ENCODE data around the gene ANOS1.
A peak's percentile ranks its signal among the peaks of the same experiment; 100 is the strongest.

ANOS1 gene

DNA sequence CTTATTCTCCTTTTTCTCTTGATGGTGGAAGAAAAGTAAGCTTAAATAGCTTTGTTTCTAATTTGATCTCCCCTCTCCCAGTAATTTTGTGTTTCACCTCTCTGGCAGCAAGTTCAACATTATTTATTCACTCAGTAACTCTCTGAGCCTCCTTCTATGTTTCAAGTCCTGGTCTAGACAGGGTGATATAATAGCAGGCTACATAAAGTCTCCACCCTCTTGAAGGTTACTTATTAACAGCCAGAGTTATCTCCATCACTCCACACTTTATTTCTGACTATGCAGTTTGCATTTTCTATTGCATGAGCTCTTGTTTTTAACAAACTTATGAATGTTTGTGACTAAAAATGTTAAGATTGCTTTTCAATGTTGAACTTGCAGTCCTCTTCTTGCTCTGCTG is 17.8 kb upstream of the ANOS1 start:
- DNase-seq (ENCODE audit: low read depth): no peak
- no peak overlapping the region for H3K4me3 ChIP-seq (ENCODE audit: low read depth, low read length)
- TF ChIP-seq, protein P1, sequence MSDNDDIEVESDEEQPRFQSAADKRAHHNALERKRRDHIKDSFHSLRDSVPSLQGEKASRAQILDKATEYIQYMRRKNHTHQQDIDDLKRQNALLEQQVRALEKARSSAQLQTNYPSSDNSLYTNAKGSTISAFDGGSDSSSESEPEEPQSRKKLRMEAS (IDR thresholded peaks at IDR 0.05; ENCODE audit: low read depth, low read length): no peak
- TF ChIP-seq MYC (IDR thresholded peaks at IDR 0.05; ENCODE audit: low read depth, low read length): no peak
- TF ChIP-seq, protein P2, sequence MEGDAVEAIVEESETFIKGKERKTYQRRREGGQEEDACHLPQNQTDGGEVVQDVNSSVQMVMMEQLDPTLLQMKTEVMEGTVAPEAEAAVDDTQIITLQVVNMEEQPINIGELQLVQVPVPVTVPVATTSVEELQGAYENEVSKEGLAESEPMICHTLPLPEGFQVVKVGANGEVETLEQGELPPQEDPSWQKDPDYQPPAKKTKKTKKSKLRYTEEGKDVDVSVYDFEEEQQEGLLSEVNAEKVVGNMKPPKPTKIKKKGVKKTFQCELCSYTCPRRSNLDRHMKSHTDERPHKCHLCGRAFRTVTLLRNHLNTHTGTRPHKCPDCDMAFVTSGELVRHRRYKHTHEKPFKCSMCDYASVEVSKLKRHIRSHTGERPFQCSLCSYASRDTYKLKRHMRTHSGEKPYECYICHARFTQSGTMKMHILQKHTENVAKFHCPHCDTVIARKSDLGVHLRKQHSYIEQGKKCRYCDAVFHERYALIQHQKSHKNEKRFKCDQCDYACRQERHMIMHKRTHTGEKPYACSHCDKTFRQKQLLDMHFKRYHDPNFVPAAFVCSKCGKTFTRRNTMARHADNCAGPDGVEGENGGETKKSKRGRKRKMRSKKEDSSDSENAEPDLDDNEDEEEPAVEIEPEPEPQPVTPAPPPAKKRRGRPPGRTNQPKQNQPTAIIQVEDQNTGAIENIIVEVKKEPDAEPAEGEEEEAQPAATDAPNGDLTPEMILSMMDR (IDR thresholded peaks at IDR 0.05; ENCODE audit: low read depth, low read length): no peak
- TF ChIP-seq POLR2A (IDR thresholded peaks at IDR 0.05; ENCODE audit: extremely low read depth, insufficient read length): no peak

DNA sequence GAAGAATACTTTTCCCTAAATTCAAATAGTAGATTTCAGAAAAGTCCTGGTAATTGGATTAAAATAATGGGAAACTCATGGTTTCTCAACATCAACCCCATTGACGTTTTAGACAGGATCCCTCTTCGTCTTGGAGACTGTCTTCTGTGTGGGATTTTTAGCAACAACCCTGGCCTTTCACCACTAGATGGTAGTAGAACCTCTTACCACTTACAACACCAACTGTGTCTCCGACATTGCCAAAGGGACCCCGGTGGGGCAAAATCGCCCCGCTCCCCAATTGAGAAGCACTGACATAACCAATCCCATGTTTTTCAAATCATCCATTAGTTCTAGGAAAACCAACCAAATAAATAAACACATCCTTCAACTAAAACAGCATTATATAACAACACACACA is 16.9 kb upstream of the ANOS1 start:
- H3K4me3 ChIP-seq (ENCODE audit: low read depth, low read length): no peak overlapping the region
- DNase-seq (ENCODE audit: low read depth): peak; percentile 39
- TF ChIP-seq, protein P2 (IDR thresholded peaks at IDR 0.05; ENCODE audit: low read depth, low read length): peak; percentile 55
- TF ChIP-seq, protein P1 (IDR thresholded peaks at IDR 0.05; ENCODE audit: low read depth, low read length): no peak

DNA sequence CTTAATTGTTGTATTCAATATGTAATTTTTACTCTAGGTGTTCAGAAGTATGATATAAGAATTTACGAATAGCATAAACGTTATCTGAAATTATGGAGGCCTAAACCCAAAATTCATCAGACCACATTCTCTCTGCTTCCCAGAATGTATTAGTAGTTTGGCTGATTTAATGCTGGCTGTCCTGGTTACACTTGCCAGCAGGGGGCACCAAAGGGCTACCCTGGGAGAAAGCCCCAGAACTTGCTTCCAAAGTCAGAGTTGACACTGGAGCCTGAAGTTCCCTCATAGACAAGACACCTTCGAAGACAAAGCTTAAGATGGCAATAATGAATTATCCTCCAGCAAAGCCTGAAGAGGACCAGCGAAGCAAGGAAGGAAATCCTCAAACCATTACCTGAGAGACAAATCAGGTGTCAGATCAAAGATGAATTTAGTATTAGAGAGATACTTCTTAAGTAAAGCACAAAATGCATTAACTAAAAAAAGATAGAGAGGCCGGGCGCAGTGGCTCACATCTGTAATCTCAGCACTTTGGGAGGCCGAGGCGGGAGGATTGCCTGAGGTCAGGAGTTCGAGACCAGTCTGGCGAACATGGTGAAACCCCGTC is 11.3 kb upstream of the ANOS1 start:
- peak; percentile 59 for DNase-seq (ENCODE audit: low read depth)
- H3K4me3 ChIP-seq (ENCODE audit: low read depth, low read length): no peak overlapping the region
- TF ChIP-seq MYC (IDR thresholded peaks at IDR 0.05; ENCODE audit: low read depth, low read length): no peak
- TF ChIP-seq, protein P2 (IDR thresholded peaks at IDR 0.05; ENCODE audit: low read depth, low read length): peak; percentile 61

DNA sequence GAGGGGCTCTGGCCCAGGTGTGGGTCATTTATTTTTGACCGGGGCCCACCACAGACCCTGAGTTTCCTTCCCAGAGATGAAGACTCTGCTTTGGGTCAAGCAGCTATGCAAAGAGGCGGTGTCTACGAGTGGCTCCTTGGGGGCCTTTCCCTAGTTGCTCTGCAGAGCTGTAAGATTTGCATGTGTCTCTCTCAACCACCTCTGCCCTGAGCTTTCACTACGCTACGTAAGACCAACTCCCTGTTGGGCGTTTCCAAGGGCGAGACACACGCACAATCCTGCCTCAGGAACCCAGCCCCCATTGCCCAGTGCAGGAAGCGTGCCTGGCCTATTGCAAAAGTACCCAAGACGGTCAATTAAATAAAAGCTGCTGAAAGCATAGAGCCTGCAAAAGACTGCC is 10.0 kb upstream of the ANOS1 start:
- TF ChIP-seq, protein P2 (IDR thresholded peaks at IDR 0.05; ENCODE audit: low read depth, low read length): no peak
- no peak for TF ChIP-seq POLR2A (IDR thresholded peaks at IDR 0.05; ENCODE audit: extremely low read depth, insufficient read length)
- TF ChIP-seq, protein P1 (IDR thresholded peaks at IDR 0.05; ENCODE audit: low read depth, low read length): no peak

DNA sequence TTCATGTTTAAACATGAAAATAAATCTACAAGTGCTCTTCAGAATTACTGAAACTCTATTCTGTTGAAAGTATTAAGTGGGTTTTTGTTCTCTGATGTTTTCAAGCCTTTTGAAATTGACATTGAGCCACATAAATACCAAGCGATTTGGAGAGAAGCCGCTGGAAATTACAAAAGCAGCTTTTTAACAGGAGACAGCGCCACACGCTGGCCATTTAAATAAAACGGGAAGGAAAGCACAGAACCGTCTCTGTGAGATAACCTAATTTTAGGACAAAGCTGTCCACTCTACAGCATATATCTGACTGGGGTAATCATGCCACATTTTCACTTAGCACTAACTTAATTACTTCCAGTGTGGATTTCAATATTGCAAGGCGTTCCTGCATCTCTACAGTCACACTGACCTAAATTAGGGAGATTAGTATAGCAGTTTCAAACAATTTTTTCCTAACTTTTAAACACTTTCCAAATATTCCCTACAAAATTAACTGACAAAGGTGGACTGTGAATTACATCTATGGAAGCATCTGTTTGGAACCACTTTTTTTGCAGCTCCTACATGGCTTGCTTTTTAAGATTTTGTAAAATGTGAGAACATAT is 6.8 kb upstream of the ANOS1 start:
- no peak overlapping the region for H3K4me3 ChIP-seq (ENCODE audit: low read depth, low read length)
- DNase-seq (ENCODE audit: low read depth): peak; percentile 55
- TF ChIP-seq, protein P2 (IDR thresholded peaks at IDR 0.05; ENCODE audit: low read depth, low read length): peak; percentile 33
- no peak for TF ChIP-seq POLR2A (IDR thresholded peaks at IDR 0.05; ENCODE audit: extremely low read depth, insufficient read length)

More for the DNA sequence above, 10.0 kb upstream of the ANOS1 start:
- peak; percentile 42 for DNase-seq (ENCODE audit: low read depth)
- no peak overlapping the region for H3K4me3 ChIP-seq (ENCODE audit: low read depth, low read length)

DNA sequence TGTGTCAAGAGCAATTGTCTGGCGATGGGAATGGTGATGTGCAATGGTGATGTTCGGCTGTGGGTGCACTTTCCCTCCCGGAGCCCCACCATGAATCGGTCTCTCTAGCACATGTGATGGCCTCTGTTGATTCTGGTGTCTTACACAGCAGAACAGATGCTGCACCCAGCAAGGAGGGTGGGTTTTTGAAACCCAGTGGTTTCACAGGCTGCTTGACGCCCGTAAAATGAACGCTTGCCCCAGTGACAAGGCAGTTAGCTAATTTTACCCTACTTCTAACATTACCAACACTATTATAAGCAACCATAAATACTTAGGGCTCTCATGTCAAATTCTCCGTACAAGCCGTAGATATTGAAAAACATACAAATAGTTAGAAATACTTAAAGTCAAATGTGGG is 5.9 kb upstream of the ANOS1 start:
- no peak for TF ChIP-seq MYC (IDR thresholded peaks at IDR 0.05; ENCODE audit: low read depth, low read length)
- TF ChIP-seq POLR2A (IDR thresholded peaks at IDR 0.05; ENCODE audit: extremely low read depth, insufficient read length): no peak
- TF ChIP-seq, protein P1 (IDR thresholded peaks at IDR 0.05; ENCODE audit: low read depth, low read length): no peak
- TF ChIP-seq, protein P2 (IDR thresholded peaks at IDR 0.05; ENCODE audit: low read depth, low read length): no peak
- H3K4me3 ChIP-seq (ENCODE audit: low read depth, low read length): no peak overlapping the region
- DNase-seq (ENCODE audit: low read depth): no peak

Measured in NB4 (cell line).